ENCODE results near the gene NR1H2.

NR1H2 gene

GRCh38 chr19:50422397-50423278 is 46.4 kb downstream of the NR1H2 start:
- DNase-seq (ENCODE audit: low read depth in 2 of 3, low spot score in 1 of 3), result no peak

- DNase-seq (ENCODE audit: low read depth in 2 of 3, low spot score in 1 of 3), result no peak
Measured at GRCh38 chr19:50423279-50424113, 47.2 kb downstream of the NR1H2 start.

- DNase-seq (ENCODE audit: low read depth in 2 of 3, low spot score in 1 of 3), result no peak
Measured at GRCh38 chr19:50425581-50425980, 49.3 kb downstream of the NR1H2 start.

- no peak for DNase-seq (ENCODE audit: low read depth in 2 of 3, low spot score in 1 of 3)
Measured at GRCh38 chr19:50427318-50427925, 51.2 kb downstream of the NR1H2 start.

- no peak for DNase-seq (ENCODE audit: low read depth in 2 of 3, low spot score in 1 of 3)
Measured at GRCh38 chr19:50427997-50428425, 51.8 kb downstream of the NR1H2 start.

- DNase-seq (ENCODE audit: low read depth in 2 of 3, low spot score in 1 of 3), result no peak
Measured at GRCh38 chr19:50428772-50429463, 52.7 kb downstream of the NR1H2 start.

GRCh38 chr19:50430888-50431342 is 54.7 kb downstream of the NR1H2 start:
- DNase-seq (ENCODE audit: low read depth in 2 of 3, low spot score in 1 of 3), result no peak

- peak; percentile 71 to 92 (median 74) for DNase-seq (ENCODE audit: low read depth in 2 of 3, low spot score in 1 of 3)
Measured at GRCh38 chr19:50431343-50432220, 55.3 kb downstream of the NR1H2 start.

GRCh38 chr19:50432221-50433028 is 56.2 kb downstream of the NR1H2 start, which contains the start of gene MYBPC2:
Gene MYBPC2, plus strand, starts transcription at chr19:50432892. Its CDS starts 62 bp downstream, at chr19:50432954.
- no peak for DNase-seq (ENCODE audit: low read depth in 2 of 3, low spot score in 1 of 3)

All from stimulated activated CD4-positive, alpha-beta T cell treated with anti-CD3 and anti-CD28 coated beads, Interleukin-12 subunit alpha, Interleukin-12 subunit beta, amount 100 ng/mL, for 48 hours (primary cell).